Activated T-helper 1 cell treated with anti-CD3 and anti-CD28 coated beads, Interleukin-2, amount 50 U/mL, for 16 hours (primary cell): Measurements from ENCODE around the gene ZNF688.
A peak's percentile ranks its signal among the peaks of the same experiment; 100 is the strongest.
"Not testable (repeated sequence)": the region's sequence is repeated elsewhere in the genome, so short reads cannot be mapped to it uniquely, and the experiment has no call there.

Experiments used
- DNase-seq, 2 donors: peaks; one replicate each; pipeline ENCODE4 v3.0.0-alpha.2; 2020; ENCODE audit warnings: low read depth in 1 of 2, low spot score in 1 of 2

The ZNF688 gene

DNA sequence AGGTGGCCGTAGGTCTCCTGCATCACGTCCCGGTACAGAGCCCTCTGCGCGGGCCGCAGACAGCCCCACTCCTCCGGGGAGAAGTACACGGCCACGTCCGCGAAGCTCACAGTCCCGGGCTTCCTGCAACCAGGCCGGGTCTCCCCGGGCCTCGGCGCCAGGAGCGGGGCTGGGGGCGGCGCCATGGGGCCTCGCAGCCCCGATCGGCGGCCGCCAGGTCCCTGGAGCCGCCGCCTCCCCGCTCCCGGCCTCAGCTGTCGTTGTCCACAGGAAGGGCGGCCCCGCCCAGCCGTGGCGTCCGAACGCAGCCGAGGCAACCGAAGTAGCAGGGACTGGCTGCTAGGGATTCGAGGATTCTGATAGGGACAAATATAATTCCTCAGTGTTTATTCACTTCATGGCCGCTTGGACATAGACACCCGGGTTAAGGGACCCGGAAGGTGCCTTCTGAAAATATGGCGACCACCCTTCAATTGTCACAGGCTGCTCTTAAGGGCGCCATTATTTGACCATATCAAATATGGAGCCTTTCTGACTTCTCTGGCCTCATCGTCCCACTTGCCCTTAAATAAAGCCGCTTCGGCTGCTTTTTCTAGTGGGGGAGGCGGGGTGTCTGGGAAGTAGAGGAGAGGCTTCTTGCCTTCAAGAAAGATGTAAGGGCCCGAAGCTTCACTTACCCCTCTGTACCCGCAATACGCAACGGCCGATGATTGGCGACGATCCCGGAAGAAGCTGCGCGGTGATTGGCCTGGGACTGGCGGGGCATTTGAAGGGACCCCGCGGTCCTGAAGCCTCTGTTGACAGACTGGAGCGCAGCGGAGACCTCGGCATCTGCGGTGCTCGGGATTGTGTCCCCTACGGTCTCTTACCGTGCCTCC is at the start of gene ZNF688:
Gene ZNF688 (minus strand): TSS at position 270 of the 878 bp plus-strand sequence. CDS start 85 bp downstream, at position 185.
- peak; percentile 87 to 88 for DNase-seq

DNA sequence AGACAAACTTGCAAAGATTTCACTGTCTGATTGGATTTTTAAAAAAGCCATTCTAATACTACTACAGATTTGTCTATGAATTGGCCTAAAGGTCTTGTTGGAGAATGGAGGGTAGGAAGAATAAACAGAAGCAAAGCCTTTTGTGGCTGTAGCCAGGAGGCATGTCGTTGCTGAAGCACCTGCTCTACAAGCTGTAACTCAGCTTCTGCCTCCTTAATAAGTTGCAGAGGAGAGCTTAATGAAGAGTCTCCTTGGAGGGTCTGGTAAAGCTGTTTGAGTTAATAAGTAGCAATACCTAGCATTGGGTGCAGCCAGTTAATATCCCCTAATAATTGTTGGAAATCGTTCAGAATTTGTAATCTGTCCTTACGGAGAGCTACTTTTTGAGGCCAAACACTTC is 48.7 kb upstream of the ZNF688 start:
- DNase-seq: no peak

DNA sequence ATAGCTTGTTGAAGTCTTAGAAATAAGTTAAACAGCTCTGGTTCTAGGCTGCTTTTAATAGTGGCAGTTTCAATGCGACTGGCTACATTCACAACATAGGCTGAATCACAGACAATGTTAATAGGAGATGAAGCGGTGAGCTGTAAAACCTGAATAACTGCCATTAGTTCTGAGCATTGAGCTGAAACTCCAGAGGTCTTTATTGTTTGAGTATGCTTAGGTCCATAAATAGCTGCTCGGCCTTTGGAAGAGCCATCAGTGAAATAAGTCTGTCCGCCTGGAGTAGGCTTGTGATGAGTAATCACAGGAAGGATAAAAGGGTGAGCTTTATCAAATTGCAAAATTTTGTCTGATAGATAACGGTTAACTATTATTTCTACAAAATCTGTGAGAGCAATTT is 48.1 kb upstream of the ZNF688 start:
- no peak for DNase-seq

DNA sequence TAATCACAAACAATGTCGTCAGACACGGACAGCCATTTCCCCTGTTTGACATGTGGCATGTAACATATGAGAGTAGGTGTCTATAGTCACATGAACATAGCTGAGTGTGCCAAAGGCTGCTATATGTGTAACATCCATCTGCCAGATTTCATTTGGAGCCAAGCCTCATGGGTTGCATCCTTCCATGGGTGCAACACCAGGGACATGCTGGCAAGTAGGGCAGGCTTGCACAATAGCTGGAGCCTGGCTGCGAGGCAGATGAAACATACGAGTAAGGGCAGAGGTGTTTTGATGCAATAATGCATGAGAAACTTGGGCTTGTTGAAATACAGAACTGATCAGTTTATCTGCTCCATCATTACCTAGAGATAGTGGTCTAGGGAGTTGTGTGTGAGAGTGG is 47.7 kb upstream of the ZNF688 start:
- no peak for DNase-seq

DNA sequence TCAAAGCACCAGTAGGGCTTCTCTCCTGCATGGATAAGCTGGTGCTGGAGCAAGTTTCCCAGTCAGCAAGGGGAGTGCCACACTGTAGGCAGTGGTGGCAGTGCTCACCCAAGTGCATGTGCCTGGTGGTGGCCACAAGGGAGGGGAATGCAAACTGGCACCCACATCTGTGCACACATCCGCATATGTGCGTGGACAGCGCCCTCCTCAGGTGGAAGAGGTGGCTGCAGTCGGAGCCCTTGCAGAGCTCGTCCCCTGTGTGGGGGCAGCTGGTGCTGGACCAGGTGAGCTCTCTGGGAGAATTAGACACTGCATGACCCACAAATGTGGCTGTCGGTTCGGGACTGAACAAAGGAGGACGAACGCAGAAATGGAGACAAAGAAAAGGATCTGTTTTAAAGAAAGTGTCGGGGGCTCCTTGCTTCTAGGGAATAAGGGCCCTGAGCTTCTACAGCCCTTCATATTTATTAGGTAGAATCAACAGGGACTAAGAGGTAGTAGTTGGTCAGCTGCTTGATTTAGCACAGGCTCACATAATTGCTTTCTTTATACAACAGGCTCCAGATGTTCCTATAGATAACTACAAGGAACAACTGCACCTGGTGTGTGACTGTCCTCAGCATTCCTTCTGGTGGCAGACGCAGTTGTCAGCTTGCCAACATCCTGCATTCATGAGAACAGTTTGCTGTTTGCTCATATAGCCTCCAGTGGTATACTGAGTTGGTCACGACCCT is 44.0 kb upstream of the ZNF688 start:
- DNase-seq: peak; percentile 39 to 45

DNA sequence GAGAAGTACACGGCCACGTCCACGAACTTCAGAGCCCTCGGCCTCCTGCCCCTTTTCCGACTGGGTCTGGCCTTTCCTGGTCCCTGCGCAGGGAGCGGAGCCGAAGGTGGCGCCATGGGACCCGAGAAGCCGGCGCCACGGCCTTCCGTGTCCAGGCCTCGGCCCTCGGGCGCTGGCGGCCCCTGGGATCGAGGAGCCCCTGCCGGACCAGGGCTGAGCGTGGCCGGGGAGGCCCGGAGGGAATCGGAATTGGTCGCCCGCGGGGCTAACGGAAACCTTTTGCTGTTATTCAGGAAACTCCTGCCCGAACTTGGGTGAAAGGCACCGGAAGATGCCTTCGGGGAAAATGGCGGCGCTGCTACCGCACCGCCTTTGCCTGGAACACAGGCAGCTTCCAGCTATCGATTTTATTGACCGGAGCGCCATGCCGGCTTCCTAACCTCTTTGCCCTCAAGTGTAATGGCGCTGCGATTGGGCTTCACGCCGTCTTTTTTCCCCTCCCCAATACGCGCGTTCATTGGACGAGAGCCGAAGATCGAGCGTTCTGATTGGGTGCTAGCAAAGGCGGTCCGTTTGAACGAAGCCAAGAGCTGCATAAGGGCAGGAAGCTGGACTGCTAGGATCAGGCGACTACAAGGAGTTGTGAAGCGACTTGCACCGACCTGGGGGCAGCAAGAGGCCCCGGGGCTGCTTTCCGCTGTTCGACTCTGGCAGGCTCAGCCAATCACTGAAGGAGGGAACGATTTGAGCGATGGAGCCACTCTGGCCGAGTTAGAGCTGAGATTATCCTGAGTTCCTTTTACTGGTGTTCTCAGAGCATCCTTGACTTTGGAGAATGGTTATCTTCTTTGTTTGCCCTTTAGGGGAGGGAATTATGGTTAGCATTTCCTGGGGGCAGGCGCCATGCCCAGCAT is 38.7 kb upstream of the ZNF688 start, which contains the start of gene ZNF689:
Gene ZNF689 (minus strand): TSS at position 464 of the 914 bp plus-strand sequence. CDS start 348 bp downstream, at position 116.
- DNase-seq: peak; percentile 88 to 89

DNA sequence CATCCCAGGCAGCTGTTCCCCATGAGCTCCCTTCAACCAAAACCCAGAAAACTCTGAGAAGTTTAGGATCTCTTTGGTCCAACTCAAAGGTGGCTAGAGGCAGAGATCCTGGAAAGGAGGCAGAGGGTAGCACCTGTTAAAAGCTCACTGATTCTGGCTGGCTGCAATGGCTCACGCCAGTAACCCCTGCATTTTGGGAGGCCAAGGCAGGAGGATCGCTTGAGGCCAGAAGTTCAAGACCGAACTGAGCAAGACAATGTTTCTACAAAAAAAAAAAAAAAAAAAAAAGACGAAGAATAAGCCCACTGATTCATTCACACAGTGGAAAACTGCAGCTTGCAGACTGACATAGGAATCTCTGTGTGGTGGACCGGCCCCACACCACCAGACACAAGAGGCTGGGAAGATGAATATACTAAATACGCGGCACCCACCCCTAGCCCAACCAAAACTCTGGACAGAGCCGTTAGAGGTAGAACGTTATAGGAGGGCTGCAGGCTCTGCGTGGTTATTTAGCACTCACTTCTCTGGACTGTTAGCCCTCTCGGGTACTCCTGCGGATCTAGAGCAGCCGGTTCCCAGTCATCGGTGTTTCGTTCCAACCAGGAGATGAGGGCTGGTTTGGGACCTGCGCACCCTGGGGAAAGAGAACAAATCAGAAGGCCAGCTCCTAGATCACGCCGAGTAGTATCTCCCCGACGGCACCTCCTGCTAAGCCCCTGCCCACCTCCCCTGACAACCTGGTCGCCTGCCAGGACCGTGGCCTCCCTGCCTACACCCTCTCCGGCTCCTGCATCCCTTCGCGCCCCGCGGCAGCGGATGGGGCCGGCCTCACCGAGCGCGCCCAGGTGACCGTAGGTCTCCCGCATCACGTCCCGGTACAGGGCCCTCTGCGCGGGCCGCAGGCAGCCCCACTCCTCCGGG is 37.8 kb upstream of the ZNF688 start:
- no peak for DNase-seq

DNA sequence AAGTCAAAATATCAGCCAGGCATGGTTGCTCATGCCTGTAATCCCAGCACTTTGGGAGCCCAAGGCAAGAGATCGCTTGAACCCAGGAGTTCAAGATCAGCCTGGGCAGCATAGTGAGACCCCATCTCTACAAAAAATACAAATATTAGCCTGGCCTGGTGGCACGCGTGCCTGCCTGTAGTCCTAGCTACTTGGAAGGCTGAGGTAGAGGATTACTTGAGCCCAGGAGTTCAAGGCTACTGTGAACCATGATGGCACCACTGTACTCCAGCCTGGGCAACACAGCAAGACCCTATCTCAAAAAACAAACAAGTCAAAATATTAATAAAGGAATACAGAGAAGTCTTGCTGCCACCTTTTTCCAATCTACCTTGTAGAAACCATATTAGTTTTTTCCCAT is 34.5 kb upstream of the ZNF688 start:
- DNase-seq: no peak

DNA sequence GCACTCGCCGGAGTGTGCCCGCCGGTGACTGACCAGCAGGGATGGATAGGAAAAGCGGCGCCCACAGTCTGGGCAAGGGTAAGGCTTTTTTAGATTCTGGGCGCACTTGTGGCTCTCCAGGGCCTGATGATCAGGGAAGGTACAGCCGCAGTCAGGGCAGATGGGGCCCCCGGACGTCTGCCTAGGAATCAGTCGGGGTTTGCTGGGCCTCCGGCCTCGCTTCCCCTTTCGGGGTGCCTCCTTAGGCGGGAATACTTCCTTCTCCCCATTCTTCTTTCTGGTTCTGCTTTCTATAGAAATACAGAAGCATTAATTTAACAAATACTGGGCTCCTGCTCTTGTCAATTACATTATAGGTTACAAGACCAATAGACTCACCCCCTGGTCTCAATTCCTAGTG is 33.6 kb upstream of the ZNF688 start:
- DNase-seq: no peak

DNA sequence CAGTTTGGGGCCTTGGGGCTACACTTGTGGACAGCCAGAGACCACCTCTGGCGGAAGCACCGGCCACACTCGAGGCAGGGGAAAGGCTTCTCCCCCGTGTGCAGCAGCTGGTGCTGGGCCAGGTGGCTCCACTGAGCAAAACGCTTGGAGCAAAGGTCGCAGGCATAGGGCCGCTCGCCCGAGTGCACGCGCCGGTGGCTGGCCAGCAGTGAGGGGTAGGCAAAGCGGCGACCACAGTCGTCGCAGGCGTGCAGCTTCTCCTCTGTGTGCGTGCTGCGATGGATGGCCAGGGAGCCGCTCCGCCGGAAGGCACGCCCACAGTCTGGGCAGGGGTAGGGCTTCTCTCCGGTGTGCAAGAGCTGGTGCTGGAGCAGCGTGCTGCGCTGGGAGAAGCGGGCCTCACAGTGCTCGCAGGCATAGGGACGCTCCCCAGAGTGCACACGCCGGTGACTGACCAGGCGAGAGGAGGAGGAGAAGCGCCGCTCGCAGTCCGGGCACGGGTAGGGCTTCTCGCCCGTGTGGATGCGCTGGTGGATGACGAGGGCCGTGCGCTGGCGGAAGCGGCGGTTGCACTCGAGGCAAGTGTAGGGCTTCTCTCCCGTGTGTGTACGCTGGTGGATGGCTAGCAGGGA is 32.9 kb upstream of the ZNF688 start:
- DNase-seq: no peak

DNA sequence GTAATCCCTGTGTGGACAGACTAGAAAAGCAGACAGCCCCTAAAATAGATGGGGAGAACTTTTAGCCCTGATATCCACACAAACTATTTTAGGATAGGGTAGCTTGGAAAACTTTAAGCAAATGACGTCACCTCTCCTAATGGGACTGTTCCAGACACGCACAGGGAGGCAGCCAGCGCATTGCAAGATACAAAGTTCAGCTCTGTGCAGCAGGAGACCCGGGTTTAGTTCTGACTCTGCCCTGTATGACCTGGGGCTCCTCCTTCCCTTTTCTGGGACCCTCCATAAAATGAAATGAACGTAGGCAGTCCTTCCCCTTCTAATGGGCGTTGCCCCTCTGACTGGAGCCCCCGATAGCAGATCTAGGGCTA is 32.4 kb upstream of the ZNF688 start:
- no peak for DNase-seq

DNA sequence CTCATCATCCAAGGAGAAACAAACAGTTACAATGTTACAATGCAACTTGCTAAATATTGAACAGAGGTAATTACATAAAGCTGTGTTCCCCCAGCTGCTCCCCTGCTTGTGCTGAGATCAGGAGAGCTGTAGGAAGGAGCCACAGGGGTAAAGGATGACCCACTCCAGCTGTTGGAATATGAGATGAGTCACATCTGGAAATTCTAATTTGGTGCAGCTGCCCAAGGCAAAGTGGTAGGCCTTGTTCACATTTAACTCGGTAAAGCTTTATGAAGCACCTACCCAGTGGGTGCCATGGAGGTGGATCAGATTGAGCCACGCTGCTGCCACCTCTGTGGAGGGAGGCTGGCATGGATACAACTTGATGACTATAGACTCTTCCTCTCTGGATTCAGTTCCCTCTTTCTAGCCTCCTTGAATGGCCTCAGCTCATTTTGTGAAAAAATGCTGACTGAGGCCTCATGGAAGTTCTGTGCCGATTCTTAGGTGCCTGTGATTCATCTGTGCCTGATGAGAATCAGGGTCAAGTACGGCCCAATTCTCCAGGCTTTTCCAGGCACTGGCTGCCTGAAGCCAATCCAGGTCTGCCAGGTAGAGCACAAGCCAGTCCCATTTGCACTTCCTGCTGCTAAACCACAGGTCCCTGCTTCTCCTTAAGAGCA is 31.2 kb upstream of the ZNF688 start:
- no peak for DNase-seq

DNA sequence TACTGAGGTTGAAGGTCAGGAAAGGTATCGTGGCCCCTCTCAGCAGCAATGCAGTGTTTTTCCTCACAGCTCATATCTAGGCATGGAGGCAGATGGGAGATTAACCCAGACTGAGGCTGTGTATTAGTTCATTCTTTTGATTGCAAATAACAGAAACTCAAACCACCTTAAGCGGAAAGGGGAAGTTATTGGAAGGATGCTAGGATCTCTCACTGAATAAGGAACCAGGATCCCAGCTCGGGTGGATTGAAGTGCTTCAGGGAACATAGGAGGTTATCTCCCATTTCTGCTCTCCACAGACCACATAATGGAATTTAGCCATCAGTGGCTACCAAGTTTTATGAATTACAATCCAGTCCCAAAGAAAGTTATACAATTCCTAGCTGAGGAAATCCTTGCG is 30.5 kb upstream of the ZNF688 start:
- no peak for DNase-seq

DNA sequence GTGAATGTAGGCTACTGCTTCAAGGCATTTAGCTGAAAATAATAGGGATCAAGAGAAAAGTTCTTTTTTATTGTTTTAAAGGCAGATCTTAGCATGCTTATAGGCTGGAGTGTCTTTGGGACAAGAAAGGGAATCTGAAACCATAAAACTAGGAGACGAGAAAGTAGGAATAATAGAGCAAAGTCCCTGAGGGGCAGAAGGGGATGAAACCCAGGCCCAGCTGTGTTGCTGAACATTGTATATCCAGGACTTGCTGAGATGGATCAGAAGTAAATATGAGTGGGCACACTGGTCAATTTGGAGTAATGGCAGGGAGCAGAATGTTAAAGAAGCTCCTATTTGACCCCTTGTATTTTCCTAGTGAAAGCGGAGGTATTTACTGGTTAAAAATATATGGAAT is 29.4 kb upstream of the ZNF688 start:
- DNase-seq: no peak

DNA sequence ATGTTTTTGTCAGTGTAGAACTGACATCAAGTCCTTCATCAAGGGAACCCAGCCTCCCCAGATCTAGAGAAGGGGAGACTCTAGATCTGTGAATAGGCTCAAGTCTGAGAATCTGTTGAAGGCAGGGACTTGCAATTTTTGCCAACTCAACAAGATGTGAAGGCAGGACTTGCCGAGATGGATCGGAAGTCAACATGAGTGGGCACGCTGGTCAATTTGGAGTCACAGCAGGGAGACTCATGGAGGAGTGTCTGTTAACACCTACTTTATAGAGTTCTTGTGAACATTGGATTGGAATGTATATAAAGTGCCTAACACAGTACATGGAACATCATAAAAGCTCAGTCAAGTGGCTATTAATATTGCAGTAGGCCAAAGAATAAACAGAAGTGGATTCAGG is 28.7 kb upstream of the ZNF688 start:
- DNase-seq: no peak

DNA sequence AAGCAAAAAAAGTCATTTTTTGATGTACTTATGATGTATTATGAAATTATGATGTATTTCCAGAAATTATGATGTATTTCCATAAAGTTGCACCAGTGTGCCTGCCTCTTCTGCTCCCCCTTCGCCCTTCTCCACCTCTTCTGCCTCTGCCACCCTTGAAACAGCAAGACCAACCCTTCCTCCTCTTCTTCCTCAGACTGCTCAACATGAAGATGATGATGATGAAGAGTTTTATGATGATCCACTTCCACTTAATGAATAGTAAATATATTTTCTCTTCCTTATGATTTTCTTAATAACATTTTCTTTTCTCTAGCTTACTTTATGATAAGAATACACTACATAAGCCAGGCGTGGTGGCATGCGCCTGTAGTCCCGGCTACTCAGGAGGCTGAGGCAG is 21.4 kb upstream of the ZNF688 start:
- DNase-seq: no peak

DNA sequence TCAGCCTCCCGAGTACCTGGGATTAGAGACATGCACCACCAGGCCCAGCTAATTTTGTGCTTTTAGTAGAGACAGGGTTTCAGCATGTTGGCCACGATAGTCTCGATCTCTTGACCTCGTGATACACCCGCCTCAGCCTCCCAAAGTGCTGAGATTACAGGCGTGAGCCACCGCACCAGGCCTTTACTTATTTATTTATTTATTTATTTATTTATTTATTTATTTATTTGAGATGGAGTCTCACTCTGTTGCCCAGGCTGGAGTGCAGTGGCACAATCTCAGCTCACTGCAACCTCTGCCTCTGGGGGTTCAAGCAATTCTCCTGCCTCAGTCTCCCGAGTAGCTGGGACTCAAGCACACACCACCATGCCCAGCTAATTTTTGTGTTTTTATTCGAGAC is 19.4 kb upstream of the ZNF688 start:
- DNase-seq: not testable (repeated sequence)

DNA sequence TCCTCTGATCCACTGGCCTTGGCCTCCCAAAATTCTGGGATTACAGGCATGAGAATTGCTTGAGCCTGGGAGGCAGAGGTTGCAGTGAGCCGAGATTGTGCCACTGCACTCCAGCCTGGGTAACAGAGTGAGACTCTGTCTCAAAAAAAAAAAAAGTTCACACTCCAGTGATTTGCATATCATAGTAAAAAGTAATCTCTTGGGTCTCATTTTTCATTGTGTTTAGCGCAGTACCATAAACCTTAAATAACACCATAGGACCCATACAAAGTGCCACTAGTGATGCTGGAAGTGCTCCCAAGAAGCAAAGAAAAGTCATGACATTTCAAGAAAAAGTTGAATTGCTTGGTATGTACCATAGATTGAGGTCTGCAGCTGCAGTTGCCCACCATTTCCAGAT is 18.1 kb upstream of the ZNF688 start:
- not testable (repeated sequence) for DNase-seq

DNA sequence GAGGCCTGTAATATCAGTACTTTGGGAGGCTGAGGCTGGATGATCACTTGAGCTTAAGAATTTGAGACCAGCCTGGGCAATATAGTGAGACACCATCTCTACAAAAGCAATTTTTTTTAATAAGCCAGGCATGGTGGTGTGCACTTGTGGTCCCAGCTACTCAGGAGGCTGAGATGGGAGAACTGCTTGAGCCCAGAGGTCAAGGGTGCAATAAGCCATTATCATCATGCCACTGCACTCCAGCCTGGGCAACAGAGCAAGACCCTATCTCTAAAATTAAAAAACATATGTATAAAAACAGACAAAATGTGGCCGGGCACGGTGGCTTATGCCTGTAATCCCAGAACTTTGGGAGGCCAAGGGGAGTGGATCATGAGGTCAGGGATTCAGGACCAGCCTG is 17.1 kb upstream of the ZNF688 start:
- no peak for DNase-seq
